HepG2 (cell line): ENCODE measurements around the gene SOAT2. TPM values are rescaled to one million over a fixed set of nuclear protein-coding genes. Genes with fewer than 3 reads are reported as not detected.
A peak's percentile ranks its signal among the peaks of the same experiment; 100 is the strongest.

Source experiments
- ADNP ChIP-seq: sonication (generic); formaldehyde crosslinking; IDR thresholded peaks from 2 replicates; pipeline ENCODE4 v1.4.0; 2020; ENCODE audit warnings: missing genetic modification reagents
- ATF6 ChIP-seq: sonication (generic); formaldehyde crosslinking; conservative IDR thresholded peaks from 2 replicates; pipeline ENCODE4 v1.4.0; 2020; ENCODE audit warnings: missing genetic modification reagents
- BATF2 ChIP-seq: sonication (generic); formaldehyde crosslinking; IDR thresholded peaks from 2 replicates; pipeline ENCODE4 v1.8.0; 2022; ENCODE audit warnings: mild to moderate bottlenecking, missing genetic modification reagents, moderate library complexity
- CHD4 ChIP-seq: fragments of 200-600 bp; sonication (generic); IDR thresholded peaks from 2 replicates; pipeline ENCODE4 v1.7.0; 2017; ENCODE audit warnings: mild to moderate bottlenecking, low read length, borderline replicate concordance
- ETV5 ChIP-seq: IDR thresholded peaks from 2 replicates; pipeline ENCODE4 v1.6.1; 2018; ENCODE audit warnings: missing biosample characterization, missing genetic modification reagents, inconsistent platforms, borderline replicate concordance
- GRHL1 ChIP-seq: sonication (generic); formaldehyde crosslinking; conservative IDR thresholded peaks from 2 replicates; pipeline ENCODE4 v1.8.0; 2022; ENCODE audit warnings: missing genetic modification reagents
- RARG ChIP-seq: sonication (generic); formaldehyde crosslinking; IDR thresholded peaks from 2 replicates; pipeline ENCODE4 v1.4.0; 2020; ENCODE audit warnings: low read depth, mild to moderate bottlenecking, missing genetic modification reagents
- U2AF1 ChIP-seq: fragments of 200-400 bp; formaldehyde crosslinking; optimal IDR thresholded peaks from 2 replicates; pipeline ENCODE3; 2017; ENCODE audit warnings: mild to moderate bottlenecking, low read depth, low read length
- ZNF136 ChIP-seq: sonication (generic); formaldehyde crosslinking; IDR thresholded peaks from 2 replicates; pipeline ENCODE4 v1.8.1; 2022; ENCODE audit warnings: low read depth, mild to moderate bottlenecking, moderate library complexity, missing genetic modification reagents
- ZNF552 ChIP-seq: sonication (generic); formaldehyde crosslinking; IDR thresholded peaks from 2 replicates; pipeline ENCODE4 v1.9.0; 2022; ENCODE audit warnings: missing genetic modification reagents, mild to moderate bottlenecking, borderline replicate concordance
- ZNF629 ChIP-seq: sonication (generic); formaldehyde crosslinking; conservative IDR thresholded peaks from 2 replicates; pipeline ENCODE4 v1.5.0; 2020; ENCODE audit warnings: missing genetic modification reagents
- polyA plus RNA-seq, 8 experiments: library from polyadenylated mRNA; depleted of rRNA in 3 of 8; stranded (reverse) in 7 of 8; unstranded in 1 of 8; fragments of >200 nt; fragmentation: Illumina TruSeq in 4 of 8; extraction: Trizol in 4 of 8; gene quantifications; 2 replicates each; pipeline versions ENCODE4 v1.2.1 to v1.2.3, GENCODE V29; 2011 to 2016; ENCODE audit warnings: low read depth in 4 of 8, missing spikeins in 1 of 8, mixed read lengths in 1 of 8; ENCODE audit not compliant: insufficient read depth in 1 of 8
- total RNA-seq, 5 experiments: library from RNA; depleted of rRNA; stranded (reverse); fragments of >200 nt; fragmentation: Illumina TruSeq; extraction: Trizol; gene quantifications; 2 replicates each; pipeline ENCODE4 v1.2.3, GENCODE V29; 2016; ENCODE audit warnings: low read depth in 1 of 5
- TF ChIP-seq, protein P1 (sequence below): sonication (generic); formaldehyde crosslinking; IDR thresholded peaks from 2 replicates; pipeline ENCODE4 v1.4.0; 2020; ENCODE audit warnings: mild to moderate bottlenecking, missing genetic modification reagents
- TF ChIP-seq, protein P2 (sequence below): sonication (generic); formaldehyde crosslinking; IDR thresholded peaks from 2 replicates; pipeline ENCODE4 v1.4.0; 2020; ENCODE audit warnings: missing genetic modification reagents
- TF ChIP-seq, protein P3 (sequence below): IDR thresholded peaks from 2 replicates; pipeline ENCODE4 v1.6.1; 2012; ENCODE audit warnings: inconsistent platforms

The SOAT2 gene
- total and polyA plus RNA-seq, 2 of the 13 experiments (the other 11 are each of a cell fraction or from before 2014, with no cell fraction given), result 14.9 to 108 TPM

GRCh38 chr12:53161119-53161911 is 58.0 kb downstream of the SOAT2 start (continued):
- TF ChIP-seq, protein P1, sequence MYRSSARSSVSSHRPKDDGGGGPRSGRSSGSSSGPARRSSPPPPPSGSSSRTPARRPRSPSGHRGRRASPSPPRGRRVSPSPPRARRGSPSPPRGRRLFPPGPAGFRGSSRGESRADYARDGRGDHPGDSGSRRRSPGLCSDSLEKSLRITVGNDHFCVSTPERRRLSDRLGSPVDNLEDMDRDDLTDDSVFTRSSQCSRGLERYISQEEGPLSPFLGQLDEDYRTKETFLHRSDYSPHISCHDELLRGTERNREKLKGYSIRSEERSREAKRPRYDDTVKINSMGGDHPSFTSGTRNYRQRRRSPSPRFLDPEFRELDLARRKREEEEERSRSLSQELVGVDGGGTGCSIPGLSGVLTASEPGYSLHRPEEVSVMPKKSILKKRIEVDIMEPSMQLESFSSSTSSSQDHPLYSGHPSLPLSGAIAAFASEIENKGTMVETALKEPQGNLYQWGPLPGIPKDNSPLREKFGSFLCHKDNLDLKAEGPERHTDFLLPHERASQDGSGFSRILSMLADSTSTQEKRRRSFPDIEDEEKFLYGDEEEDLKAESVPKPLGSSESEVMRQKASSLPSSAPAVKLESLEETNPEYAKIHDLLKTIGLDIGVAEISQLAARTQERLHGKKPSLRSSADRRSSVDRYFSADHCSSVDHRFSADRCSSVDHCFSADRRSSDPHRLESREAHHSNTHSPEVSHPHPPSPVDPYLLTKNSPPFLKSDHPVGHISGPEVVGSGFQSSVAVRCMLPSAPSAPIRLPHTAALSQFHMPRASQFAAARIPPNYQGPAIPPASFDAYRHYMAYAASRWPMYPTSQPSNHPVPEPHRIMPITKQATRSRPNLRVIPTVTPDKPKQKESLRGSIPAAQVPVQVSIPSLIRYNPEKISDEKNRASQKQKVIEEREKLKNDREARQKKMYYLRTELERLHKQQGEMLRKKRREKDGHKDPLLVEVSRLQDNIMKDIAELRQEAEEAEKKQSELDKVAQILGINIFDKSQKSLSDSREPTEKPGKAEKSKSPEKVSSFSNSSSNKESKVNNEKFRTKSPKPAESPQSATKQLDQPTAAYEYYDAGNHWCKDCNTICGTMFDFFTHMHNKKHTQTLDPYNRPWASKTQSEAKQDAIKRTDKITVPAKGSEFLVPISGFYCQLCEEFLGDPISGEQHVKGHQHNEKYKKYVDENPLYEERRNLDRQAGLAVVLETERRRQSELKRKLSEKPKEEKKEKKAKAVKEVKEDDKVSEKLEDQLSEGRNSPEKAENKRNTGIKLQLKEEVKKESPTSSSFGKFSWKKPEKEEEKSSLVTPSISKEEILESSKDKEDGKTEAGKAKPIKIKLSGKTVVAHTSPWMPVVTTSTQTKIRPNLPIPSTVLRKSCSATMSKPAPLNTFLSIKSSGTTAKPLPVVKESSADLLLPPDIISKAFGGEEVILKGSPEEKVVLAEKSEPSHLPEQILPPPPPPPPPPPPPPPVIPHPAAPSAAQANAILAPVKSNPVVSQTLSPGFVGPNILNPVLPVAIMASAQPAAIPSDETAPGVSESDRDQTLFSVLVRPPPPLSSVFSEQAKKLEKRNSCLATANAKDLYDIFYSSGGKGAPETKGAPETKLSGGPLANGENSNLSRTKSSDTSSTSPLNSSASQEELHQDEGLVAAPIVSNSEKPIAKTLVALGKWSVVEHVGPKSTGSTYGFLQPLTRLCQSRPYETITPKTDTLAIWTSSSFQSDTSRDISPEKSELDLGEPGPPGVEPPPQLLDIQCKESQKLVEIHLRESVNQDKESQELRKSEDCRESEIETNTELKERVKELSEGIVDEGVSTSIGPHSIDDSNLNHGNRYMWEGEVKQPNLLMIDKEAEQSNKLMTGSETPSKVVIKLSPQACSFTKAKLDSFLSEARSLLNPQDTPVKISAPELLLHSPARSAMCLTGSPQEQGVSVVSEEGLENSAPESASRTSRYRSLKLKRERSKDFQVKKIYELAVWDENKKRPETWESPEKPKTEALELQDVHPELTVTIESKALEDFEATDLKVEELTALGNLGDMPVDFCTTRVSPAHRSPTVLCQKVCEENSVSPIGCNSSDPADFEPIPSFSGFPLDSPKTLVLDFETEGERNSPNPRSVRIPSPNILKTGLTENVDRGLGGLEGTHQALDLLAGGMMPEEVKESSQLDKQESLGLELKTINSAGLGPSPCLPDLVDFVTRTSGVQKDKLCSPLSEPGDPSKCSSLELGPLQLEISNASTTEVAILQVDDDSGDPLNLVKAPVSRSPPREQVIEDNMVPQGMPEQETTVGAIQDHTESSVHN (CRISPR knock-in tag), result no peak
- TF ChIP-seq CHD4 (no peak), ZNF629 (CRISPR knock-in tag) (no peak), ADNP (CRISPR knock-in tag) (no peak), ETV5 (CRISPR knock-in tag) (no peak), ATF6 (CRISPR knock-in tag) (no peak), BATF2 (CRISPR knock-in tag) (no peak), GRHL1 (CRISPR knock-in tag) (no peak), ZNF136 (CRISPR knock-in tag) (0 out of 2 replicates have a peak, but pooled peaks have one; percentile 29), ZNF552 (CRISPR knock-in tag) (no peak), U2AF1 (no peak), RARG (CRISPR knock-in tag) (no peak)
- TF ChIP-seq, protein P2, sequence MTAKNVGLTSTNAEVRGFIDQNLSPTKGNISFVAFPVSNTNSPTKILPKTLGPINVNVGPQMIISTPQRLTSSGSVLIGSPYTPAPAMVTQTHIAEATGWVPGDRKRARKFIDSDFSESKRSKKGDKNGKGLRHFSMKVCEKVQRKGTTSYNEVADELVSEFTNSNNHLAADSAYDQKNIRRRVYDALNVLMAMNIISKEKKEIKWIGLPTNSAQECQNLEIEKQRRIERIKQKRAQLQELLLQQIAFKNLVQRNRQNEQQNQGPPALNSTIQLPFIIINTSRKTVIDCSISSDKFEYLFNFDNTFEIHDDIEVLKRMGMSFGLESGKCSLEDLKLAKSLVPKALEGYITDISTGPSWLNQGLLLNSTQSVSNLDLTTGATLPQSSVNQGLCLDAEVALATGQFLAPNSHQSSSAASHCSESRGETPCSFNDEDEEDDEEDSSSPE, result no peak
- TF ChIP-seq, protein P3, sequence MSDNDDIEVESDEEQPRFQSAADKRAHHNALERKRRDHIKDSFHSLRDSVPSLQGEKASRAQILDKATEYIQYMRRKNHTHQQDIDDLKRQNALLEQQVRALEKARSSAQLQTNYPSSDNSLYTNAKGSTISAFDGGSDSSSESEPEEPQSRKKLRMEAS, result no peak
